Right atrium auricular region (tissue), 2 donors: ENCODE measurements around the gene SNX19. TPM values are rescaled to one million over a fixed set of nuclear protein-coding genes. Genes with fewer than 3 reads are reported as not detected.

Experiments
- DNase-seq: peaks from one replicate; pipeline ENCODE4 v3.0.0-alpha.2; 2019; ENCODE audit warnings: low spot score
- H3K27ac ChIP-seq, 2 donors: fragments of 200-600 bp; sonication (generic); 1 replicate in 1 of 2; 2 replicates in 1 of 2; pipeline ENCODE4 v1.5.1; 2016 to 2019
- H3K27me3 ChIP-seq, 2 donors: fragments of 200-600 bp; sonication (generic); one replicate each; pipeline versions ENCODE4 v1.5.1 to v1.6.0; 2017 to 2019
- H3K36me3 ChIP-seq: fragments of 200-600 bp; sonication (generic); one replicate; pipeline ENCODE4 v1.5.1; 2016
- H3K4me1 ChIP-seq, 2 donors: fragments of 200-600 bp; sonication (generic); one replicate each; pipeline versions ENCODE4 v1.5.1 to v1.6.0; 2017 to 2019
- H3K4me3 ChIP-seq, 2 donors: fragments of 200-600 bp; sonication (generic); 1 replicate in 1 of 2; 2 replicates in 1 of 2; pipeline ENCODE4 v1.5.1; 2017 to 2019; ENCODE audit warnings: mild to moderate bottlenecking in 1 of 2, moderate library complexity in 1 of 2
- H3K9me3 ChIP-seq, 2 donors: fragments of 200-600 bp; sonication (generic); one replicate each; pipeline ENCODE4 v1.5.1; 2019
- total RNA-seq, 2 donors: library from RNA; depleted of rRNA; stranded (reverse); fragments of >200 nt; gene quantifications; one replicate each; pipeline ENCODE4 v1.1.0, GENCODE V29; 2016
- TF ChIP-seq, protein P1 (sequence below), 2 donors: fragments of 200-600 bp; sonication (generic); IDR thresholded peaks; one replicate each; pipeline ENCODE4 v1.5.1; 2019; ENCODE audit warnings: antibody characterized with exemption in 2 of 2

The SNX19 gene
- total RNA-seq, 2 donors from 2014 or later = 66.9 to 85.1 TPM

DNA sequence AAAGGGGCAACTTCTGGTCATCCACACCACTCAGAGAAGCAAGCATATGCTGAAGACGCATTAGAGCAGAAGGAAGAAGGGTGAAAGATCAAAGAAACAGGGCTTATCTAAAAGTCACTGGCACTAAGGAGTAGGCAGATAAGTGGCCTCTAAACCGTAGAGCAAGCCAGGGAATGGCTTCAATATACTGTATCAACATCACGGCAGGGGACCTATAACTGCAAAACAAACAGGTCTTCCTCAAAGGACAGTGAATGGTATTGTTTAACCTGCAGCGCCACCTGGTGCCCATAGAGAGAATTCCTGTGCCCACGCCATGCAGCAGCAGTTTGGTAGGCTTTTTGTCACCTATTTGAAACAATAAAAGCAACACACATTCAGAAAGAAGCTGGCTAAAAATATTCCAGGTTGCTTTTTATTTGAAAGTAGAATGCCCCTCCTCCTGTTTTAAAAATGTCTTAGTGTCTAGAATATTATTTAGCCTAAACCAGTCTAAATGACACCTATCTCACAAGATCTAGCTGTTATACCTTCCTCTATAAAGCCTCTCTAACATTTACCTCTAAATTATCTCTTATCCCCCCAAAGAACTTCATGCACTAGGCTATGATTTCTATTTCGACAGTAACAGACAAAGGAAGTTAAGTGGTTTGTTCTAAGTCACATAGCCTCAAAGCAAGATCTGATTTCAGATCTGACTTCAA, 21.8 kb downstream of the SNX19 start:
- TF ChIP-seq, protein P1, sequence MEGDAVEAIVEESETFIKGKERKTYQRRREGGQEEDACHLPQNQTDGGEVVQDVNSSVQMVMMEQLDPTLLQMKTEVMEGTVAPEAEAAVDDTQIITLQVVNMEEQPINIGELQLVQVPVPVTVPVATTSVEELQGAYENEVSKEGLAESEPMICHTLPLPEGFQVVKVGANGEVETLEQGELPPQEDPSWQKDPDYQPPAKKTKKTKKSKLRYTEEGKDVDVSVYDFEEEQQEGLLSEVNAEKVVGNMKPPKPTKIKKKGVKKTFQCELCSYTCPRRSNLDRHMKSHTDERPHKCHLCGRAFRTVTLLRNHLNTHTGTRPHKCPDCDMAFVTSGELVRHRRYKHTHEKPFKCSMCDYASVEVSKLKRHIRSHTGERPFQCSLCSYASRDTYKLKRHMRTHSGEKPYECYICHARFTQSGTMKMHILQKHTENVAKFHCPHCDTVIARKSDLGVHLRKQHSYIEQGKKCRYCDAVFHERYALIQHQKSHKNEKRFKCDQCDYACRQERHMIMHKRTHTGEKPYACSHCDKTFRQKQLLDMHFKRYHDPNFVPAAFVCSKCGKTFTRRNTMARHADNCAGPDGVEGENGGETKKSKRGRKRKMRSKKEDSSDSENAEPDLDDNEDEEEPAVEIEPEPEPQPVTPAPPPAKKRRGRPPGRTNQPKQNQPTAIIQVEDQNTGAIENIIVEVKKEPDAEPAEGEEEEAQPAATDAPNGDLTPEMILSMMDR (IDR thresholded peaks at IDR 0.05) = peak; percentile 81 to 93
- no peaks in the 10 kb centered on the region for H3K27me3 ChIP-seq
- peaks cover 0 to 30% of the 10 kb centered on the region in 2 donors for H3K4me1 ChIP-seq
- H3K27ac ChIP-seq = peak overlapping the region; percentile 13 to 46
- H3K4me3 ChIP-seq = no peak overlapping the region
- DNase-seq = peak; percentile 85
- no peaks in the 10 kb centered on the region for H3K9me3 ChIP-seq
- peaks cover 49% of the 10 kb centered on the region for H3K36me3 ChIP-seq

DNA sequence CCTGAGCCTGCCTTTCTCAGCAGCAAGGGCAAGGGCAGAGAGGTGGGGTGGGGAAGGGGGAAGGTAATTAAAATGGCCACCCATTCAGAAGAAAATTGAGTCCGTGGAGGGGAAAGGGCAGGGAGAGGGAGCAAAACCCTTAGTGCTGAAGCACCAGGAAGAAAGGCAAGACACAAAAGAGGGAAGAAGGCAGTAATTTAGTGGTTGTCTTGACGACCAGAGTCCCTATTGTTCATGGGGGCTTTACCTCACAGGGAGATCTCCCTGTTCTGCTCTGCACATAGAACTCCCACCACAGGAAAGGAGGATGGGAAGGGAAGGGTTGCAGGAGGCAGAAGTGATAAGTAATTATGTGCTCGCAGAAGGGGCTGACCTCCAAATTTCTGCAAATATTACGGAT, 23.4 kb downstream of the SNX19 start:
- H3K4me3 ChIP-seq = no peak overlapping the region
- no peak for DNase-seq
- peaks cover 38% of the 10 kb centered on the region for H3K36me3 ChIP-seq
- TF ChIP-seq, protein P1 (IDR thresholded peaks at IDR 0.05) = no peak
- peaks cover 0 to 21% of the 10 kb centered on the region in 2 donors for H3K4me1 ChIP-seq
- H3K27me3 ChIP-seq = no peaks in the 10 kb centered on the region
- no peak overlapping the region for H3K27ac ChIP-seq
- no peaks in the 10 kb centered on the region for H3K9me3 ChIP-seq

DNA sequence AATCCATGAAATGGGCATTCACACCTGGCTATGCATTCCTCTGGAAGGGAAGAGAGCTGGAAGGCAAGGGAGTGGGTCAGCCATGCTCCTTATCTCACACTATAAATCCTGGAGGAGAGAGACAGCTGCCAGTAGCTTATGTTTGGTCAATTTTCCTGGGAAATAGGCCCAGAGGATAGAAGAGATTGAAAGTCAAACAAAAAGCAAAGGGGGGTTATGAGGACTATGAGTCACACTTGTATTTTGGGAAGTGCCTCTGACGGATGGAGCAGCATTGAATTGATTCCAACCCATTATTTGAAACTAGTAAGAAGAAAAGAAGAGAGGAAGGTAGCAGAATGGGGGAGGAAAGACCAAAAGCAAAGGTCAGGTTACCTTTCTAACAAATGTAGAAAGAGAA, 25.0 kb downstream of the SNX19 start:
- Histone ChIP-seq H3K36me3 (peaks cover 37% of the 10 kb centered on the region), H3K27me3 (no peaks in the 10 kb centered on the region), H3K4me3 (no peak overlapping the region), H3K9me3 (no peaks in the 10 kb centered on the region), H3K27ac (peak overlapping the region; percentile 38 to 75), H3K4me1 (peaks cover 0 to 23% of the 10 kb centered on the region in 2 donors)
- TF ChIP-seq, protein P1 (IDR thresholded peaks at IDR 0.05) = no peak
- DNase-seq = no peak

DNA sequence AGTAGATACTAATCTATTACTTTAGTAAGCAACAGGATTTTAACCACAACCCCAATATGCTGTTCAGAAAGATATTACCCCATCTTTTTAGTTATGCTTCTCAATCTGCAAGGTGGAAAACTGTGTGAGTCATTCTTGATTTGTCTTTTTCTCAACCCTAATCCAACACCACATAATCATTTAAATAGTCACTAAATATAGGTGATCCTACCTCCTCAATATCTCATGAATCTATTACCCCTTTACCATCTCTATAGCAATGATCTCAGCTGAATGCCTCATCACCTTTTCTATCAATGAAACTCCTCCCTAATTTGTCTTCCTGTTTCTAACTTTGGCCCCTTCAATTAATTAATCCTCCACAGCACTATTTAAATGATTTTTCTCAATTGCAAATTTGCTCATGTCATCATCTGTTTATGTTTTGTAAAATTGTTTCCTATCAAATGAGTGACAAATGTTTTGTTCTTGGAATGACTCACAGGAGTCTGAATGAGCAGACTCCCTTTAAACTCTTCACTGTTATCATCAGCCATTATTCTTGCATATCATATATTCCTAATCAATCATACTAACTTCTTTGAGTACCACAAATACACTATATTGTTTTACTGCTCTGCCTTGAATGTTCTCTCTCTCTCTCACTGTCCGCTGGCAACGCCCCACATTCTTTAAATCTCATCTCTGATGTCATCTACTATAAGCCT, 26.1 kb downstream of the SNX19 start:
- peak overlapping the region in 1 of 2 donors; percentile 75 for H3K27ac ChIP-seq
- peaks cover 0 to 26% of the 10 kb centered on the region in 2 donors for H3K4me1 ChIP-seq
- TF ChIP-seq, protein P1 (IDR thresholded peaks at IDR 0.05) = no peak
- no peaks in the 10 kb centered on the region for H3K9me3 ChIP-seq
- no peak for DNase-seq
- H3K4me3 ChIP-seq = no peak overlapping the region
- peaks cover 26% of the 10 kb centered on the region for H3K36me3 ChIP-seq
- no peaks in the 10 kb centered on the region for H3K27me3 ChIP-seq

DNA sequence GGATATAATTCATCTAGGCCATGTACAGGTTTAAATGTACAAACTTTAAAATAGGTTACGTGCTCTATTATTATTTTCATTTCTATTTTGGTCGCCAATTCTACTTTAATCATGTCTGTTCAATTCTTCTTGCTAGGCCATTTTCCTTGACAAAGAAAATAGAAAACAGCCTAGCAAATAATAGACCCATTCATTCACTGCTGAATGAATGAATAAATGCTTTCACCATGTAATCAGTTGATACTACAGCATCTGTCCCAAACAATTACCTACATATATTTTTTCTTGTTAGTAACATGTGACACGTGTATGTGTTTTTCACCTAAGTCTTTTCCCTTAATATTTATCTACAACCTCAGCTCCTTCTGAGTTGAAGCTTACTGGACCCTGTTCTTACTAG, 27.5 kb downstream of the SNX19 start:
- no peak overlapping the region for H3K4me3 ChIP-seq
- H3K27ac ChIP-seq = no peak overlapping the region
- DNase-seq = no peak
- H3K4me1 ChIP-seq = peaks cover 0 to 26% of the 10 kb centered on the region in 2 donors
- no peaks in the 10 kb centered on the region for H3K9me3 ChIP-seq
- H3K27me3 ChIP-seq = no peaks in the 10 kb centered on the region
- TF ChIP-seq, protein P1 (IDR thresholded peaks at IDR 0.05) = no peak
- H3K36me3 ChIP-seq = peaks cover 15% of the 10 kb centered on the region
